GM21576 (cell line): ENCODE measurements around the gene CD8B.
"Not testable (repeated sequence)": the region's sequence is repeated elsewhere in the genome, so short reads cannot be mapped to it uniquely, and the experiment has no call there.

Experiments
- ATAC-seq: cut with Tn5 transposase; IDR thresholded peaks from one replicate; pipeline ENCODE4 v1.9.1; 2021; ENCODE audit warnings: mild to moderate bottlenecking, moderate library complexity; ENCODE audit not compliant: unreplicated experiment

The CD8B gene

GRCh38 chr2:86861628-86862379 lies at the start of gene CD8B:
CD8B (minus strand) TSS chr2:86861886; CDS start chr2:86861865, 21 bp downstream.
- not testable (repeated sequence) for ATAC-seq

- not testable (repeated sequence) for ATAC-seq
Measured at GRCh38 chr2:86905868-86906267, 44.2 kb upstream of the CD8B start.

DNA sequence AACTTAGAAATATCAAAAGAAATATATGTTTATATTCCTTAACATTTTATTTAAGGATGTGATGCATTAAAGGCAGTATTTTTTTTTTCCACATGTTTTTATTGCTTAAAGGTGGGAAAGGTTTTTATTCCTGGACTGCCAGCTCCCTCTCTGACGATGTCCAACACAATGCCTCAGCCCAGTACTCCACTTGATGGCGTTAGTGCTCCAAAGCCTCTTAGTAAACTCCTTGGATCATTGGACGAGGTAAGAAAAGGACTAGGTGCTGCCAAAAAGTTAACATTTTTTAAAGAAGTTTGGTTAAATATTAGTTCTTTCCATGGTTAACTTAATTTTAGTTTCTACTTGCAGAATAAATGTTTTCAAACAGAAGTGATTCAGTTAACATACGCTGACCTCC lies 39.0 kb upstream of the CD8B start:
- not testable (repeated sequence) for ATAC-seq

GRCh38 chr2:86886026-86886425 lies 24.3 kb upstream of the CD8B start:
- ATAC-seq = not testable (repeated sequence)

- not testable (repeated sequence) for ATAC-seq
Measured at GRCh38 chr2:86882865-86883264, 21.2 kb upstream of the CD8B start.

DNA sequence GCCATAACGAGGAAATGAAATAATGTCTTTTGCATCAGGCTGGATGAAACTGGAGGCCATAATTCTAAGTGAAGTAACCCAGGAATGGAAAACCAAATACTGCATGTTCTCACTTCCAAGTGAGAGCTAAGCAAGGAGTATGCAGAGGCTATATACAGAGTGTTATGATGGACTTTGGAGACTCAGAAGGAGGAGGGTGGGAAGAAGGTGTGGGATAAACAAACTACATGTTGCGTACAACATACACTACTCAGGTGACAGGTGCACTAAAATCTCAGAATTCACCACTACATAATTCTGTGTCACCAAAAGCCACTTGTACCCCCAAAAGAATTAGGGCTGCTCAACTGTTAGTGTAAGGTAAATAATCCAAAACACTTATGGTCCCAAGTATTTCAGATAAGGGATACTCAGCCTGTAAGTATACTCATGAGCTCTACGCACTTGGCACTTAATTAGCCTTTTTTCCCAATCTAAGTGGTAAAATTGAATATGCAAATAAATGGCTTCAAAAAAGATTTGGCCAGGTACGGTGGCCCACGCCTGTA lies 20.5 kb upstream of the CD8B start:
- not testable (repeated sequence) for ATAC-seq

GRCh38 chr2:86878986-86879385 lies 17.3 kb upstream of the CD8B start:
- not testable (repeated sequence) for ATAC-seq

- not testable (repeated sequence) for ATAC-seq
Measured at GRCh38 chr2:86870941-86871340, 9.3 kb upstream of the CD8B start.

DNA sequence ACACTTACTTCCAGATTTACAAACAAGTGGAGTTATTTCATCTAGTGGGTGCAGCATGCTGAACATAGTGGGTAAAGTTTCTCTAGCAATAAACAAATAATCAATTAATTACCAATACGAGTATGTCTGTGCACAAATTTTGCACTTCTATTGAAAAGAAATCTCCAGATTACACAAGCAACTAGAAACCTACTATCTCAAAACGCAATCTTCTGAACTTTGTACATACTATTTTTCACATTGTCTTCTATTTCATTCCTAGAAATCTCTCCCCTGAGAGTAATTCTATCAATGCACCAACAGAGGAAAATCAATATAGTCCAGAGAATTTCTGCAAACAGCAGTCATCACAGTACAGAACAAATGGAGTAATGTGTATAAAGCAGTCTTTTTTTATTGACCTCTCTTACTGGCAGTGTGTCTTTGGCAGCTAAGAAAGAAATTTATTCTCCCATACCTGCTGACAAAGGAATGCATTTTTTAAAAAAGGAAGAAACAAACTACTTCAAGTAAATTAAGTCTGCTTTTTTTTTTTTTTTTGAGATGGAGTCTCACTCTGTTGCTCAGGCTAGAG lies 7.3 kb upstream of the CD8B start:
- not testable (repeated sequence) for ATAC-seq

- ATAC-seq = not testable (repeated sequence)
Measured at GRCh38 chr2:86862380-86862703, 656 bp upstream of the CD8B start.

GRCh38 chr2:86861175-86861574 lies 511 bp downstream of the CD8B start:
- not testable (repeated sequence) for ATAC-seq

GRCh38 chr2:86860573-86860972 lies 1.1 kb downstream of the CD8B start:
- ATAC-seq = not testable (repeated sequence)

- ATAC-seq = not testable (repeated sequence)
Measured at GRCh38 chr2:86857688-86858087, 4.0 kb downstream of the CD8B start.

GRCh38 chr2:86856498-86856897 lies 5.2 kb downstream of the CD8B start:
- ATAC-seq = not testable (repeated sequence)

DNA sequence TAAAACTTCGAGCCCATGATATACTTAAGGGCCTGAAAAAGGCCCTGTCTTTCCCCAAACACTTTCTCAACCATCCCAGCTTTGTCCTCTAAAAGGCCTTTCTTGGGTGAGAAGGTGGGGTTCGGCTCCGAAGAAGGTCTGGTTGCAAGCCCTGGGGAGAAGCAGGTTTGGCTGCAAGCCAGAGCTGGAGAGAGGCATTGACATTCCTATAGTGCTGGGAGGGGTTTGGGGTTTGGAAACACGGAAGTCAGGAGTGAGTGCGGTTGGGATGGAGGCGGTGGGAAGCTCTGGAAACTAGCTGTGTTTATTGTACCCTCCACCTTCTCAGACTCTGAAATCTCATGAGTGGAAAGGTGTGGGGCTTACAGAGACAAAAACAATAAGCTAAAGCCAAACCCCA lies 5.7 kb downstream of the CD8B start:
- ATAC-seq = not testable (repeated sequence)

- ATAC-seq = not testable (repeated sequence)
Measured at GRCh38 chr2:86851581-86851980, 10.1 kb downstream of the CD8B start.

- not testable (repeated sequence) for ATAC-seq
Measured at GRCh38 chr2:86842607-86843234, 19.0 kb downstream of the CD8B start.

- ATAC-seq = not testable (repeated sequence)
Measured at GRCh38 chr2:86841330-86841729, 20.4 kb downstream of the CD8B start.

GRCh38 chr2:86839871-86840548 lies 21.7 kb downstream of the CD8B start:
- ATAC-seq = not testable (repeated sequence)

DNA sequence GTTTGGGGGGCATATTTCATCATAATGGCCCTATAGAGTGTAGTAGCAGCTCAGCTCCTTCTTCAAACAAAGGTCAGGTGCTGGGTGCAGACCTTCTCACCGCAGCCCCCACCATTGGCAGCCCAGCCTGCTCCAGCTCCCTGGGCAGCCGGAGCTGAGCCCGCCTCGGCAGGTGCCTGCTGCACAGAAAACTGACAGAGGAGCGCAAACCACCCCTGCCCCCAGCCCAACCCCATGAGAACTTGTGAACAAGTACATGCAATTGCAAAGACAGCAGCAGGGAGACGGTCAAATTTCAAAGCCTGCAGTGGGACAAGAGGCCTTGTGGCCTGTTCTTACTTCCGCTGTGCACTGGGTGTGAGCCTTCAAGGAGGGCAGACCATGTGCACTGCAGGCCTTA lies 22.2 kb downstream of the CD8B start:
- not testable (repeated sequence) for ATAC-seq

GRCh38 chr2:86837714-86838113 lies 24.0 kb downstream of the CD8B start:
- not testable (repeated sequence) for ATAC-seq
